ENCODE data around the gene COL26A1.

The COL26A1 gene

GRCh38 chr7:101373812-101374614, 11.3 kb downstream of the COL26A1 start:
- no peak for DNase-seq

- no peak for DNase-seq
Observed at GRCh38 chr7:101374990-101375389, 12.3 kb downstream of the COL26A1 start.

GRCh38 chr7:101376601-101377000, 13.9 kb downstream of the COL26A1 start:
- no peak for DNase-seq

GRCh38 chr7:101377189-101377736, 14.6 kb downstream of the COL26A1 start:
- DNase-seq = no peak

- DNase-seq = no peak
Observed at GRCh38 chr7:101378751-101379174, 16.1 kb downstream of the COL26A1 start.

- no peak for DNase-seq
Observed at GRCh38 chr7:101379302-101379701, 16.6 kb downstream of the COL26A1 start.

GRCh38 chr7:101381549-101382111, 19.0 kb downstream of the COL26A1 start:
- no peak for DNase-seq

- DNase-seq = no peak
Observed at GRCh38 chr7:101382937-101383336, 20.3 kb downstream of the COL26A1 start.

- DNase-seq = no peak
Observed at GRCh38 chr7:101386177-101386557, 23.5 kb downstream of the COL26A1 start.

- no peak for DNase-seq
Observed at GRCh38 chr7:101386558-101387231, 24.0 kb downstream of the COL26A1 start.

GRCh38 chr7:101390901-101391301, 28.2 kb downstream of the COL26A1 start:
- no peak for DNase-seq

GRCh38 chr7:101391991-101392390, 29.3 kb downstream of the COL26A1 start:
- DNase-seq = no peak

- no peak for DNase-seq
Observed at GRCh38 chr7:101393865-101394264, 31.2 kb downstream of the COL26A1 start.

GRCh38 chr7:101395376-101395775, 32.7 kb downstream of the COL26A1 start:
- DNase-seq = no peak

GRCh38 chr7:101397243-101397642, 34.6 kb downstream of the COL26A1 start:
- no peak for DNase-seq

GRCh38 chr7:101397770-101398324, 35.2 kb downstream of the COL26A1 start:
- no peak for DNase-seq

- no peak for DNase-seq
Observed at GRCh38 chr7:101398396-101399289, 36.0 kb downstream of the COL26A1 start.

GRCh38 chr7:101399759-101400158, 37.1 kb downstream of the COL26A1 start:
- no peak for DNase-seq

- DNase-seq = no peak
Observed at GRCh38 chr7:101400751-101401150, 38.1 kb downstream of the COL26A1 start.

GRCh38 chr7:101401390-101402080, 38.9 kb downstream of the COL26A1 start:
- no peak for DNase-seq

GRCh38 chr7:101402081-101402779, 39.6 kb downstream of the COL26A1 start:
- DNase-seq = no peak

Data from NCI-H446 (cell line).